ENCODE results near the gene RPEL1.
"Not testable (repeated sequence)": the region's sequence is repeated elsewhere in the genome, so short reads cannot be mapped to it uniquely, and the experiment has no call there.

The RPEL1 gene

DNA sequence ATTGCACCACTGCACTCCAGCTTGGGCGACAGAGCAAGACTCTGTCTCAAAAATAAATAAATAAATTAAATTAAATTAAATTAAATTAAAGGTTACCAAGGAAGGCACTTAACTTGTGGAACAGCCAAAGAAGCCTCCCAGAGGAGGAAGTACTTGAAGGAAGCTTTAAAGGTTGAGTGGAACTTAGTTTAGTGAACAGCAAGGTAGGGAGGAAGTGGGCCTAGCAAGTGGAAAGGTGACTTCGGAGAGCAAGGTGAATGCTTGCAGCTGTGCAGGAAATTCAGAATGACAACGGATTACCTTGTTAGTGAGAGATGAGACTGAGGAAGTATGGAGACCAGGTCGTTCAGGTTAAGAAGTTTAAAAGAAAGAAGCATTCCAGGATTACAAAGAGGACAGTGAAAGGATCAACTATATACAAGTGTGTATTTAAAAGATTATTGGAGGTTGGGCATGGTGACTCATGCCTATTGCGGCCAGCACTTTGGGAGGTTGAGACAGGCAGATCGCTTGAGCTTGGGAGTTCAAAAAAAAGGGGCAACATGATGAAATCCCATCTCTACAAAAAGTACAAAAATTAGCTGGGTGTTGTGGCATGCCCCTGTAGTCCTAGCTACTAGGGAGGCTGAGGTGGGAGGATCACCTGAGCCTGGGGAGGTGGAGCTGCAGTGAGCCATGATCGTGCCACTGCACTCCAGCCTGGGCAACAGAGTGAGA, 12.8 kb upstream of the RPEL1 start:
- no peak for DNase-seq (ENCODE audit: low read depth in 2 of 2)

- DNase-seq (ENCODE audit: low read depth in 2 of 2) = no peak
Observed at GRCh38 chr10:103235775-103236174, 9.9 kb upstream of the RPEL1 start.

DNA sequence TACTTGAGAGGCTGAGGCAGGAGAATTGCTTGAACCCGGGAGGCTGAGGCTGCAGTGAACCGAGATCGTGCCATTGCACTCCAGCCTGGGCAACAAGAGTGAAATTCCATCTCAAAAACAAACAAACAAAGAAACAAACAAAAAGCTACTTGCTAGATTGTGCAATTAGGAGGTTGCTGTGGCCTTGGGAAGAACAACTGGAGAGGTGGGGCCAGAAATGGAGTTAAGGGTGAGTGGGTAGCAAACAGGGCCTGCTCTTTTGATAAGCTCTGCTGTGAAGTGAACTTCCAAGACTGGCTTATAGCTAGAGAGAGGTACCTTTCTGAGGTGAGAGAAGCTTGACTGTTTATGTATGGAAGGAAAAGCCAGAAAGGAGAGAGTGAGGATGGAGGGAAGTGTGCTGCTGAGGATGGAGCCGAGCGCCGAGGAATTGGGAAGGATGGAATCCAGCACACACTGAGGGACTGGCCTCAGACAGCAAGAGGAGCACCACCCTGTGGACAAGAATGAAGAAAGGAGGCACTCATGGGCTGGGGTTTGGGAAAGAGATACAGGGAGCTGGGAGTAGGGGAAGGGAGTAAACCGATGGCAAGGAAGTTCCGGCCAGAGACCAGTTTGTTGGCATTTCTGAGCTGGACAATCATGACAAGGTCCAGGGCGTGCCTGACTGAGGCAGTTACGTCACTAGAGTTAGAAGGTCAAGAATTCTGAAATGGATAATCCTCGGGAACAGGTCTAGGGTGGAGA, 7.0 kb upstream of the RPEL1 start:
- no peak for DNase-seq (ENCODE audit: low read depth in 2 of 2)

DNA sequence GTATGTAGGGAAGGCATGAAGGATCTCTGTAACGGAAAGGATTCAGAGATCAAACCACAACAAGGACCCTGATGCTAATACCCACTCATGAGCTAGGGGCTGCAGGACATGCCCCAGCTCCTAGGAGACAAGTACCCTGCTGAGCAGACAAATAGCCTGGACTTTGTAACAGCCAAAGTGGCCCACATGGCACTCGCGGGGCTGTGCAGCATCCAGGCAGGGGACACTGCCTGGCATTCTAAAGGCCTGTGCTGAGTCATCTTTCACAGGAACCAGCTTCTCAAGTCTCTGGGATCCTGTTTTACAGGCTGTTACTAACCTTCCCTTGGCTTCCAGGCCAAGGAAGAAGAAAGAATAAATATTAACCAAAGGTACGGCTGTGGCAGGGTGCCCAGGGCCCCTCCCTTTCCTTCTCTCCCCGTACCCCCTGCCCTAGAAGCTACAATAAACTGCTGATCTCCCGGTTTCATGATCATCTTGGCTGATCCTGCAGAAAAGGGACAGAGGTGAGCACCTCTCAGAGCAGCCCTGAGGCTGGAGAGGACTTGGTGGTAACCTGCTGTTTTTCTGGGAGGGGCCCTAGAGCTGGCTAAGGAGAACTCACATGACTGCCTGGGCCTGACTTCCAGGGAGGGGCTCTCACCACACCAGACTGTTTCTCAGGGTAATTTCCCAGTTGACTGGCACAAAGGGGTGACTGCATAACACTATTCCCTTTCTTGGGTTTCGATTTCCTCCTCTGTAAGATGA, 4.2 kb upstream of the RPEL1 start:
- DNase-seq (ENCODE audit: low read depth in 2 of 2) = no peak

DNA sequence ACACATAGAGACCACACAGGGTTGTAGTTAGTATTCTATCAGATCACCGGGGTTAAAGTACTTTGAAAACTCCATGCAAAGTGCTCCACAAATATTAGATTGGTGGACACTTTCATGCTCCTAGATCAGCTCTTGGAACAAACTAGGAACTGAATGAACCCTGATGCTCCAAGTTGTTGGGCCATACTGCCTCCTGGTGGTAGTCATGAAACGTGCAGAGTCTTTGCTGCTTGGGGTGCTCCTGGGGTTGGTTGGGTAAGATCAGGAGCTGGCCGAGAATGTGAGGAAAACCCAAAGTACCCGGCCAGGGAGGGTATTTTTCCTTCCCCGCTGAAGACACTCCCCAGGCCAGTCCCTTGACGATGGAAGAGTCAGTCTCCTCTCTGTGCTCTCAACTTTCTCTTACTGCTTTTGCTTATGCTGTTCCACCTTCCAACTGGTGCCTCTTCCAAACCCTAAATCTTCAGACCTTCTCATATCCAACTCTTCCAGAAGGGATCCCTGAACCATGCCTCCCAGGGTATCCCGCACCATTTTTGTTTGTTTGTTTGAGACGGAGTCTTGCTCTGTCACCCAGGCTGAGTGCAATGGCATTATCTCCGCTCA, 918 bp upstream of the RPEL1 start:
- peak; percentile 22 to 28 for DNase-seq (ENCODE audit: low read depth in 2 of 2)

GRCh38 chr10:103246324-103246723, 637 bp downstream of the RPEL1 start:
- no peak for DNase-seq (ENCODE audit: low read depth in 2 of 2)

DNA sequence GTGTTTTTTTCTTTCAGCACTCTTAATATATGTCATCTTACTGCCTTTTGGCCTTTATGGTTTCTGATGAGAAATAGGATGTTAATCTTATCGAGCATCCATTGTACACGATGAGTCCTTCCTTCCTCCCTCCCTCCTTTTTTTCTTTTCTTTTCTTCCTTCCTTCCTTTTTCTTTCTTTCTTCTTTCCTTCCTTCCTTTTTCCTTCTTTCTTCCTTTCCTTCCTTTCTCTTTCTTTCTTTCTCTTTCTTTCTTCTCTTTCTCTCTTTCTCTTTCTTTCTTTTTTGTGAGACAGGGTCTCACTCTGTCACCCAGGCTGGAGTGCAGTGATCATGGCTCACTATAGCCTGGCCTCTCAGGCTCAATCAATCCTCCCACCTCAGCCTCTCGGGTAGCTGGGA, 8.4 kb downstream of the RPEL1 start:
- DNase-seq (ENCODE audit: low read depth in 2 of 2) = no peak

GRCh38 chr10:103254538-103255325, 9.0 kb downstream of the RPEL1 start:
- no peak for DNase-seq (ENCODE audit: low read depth in 2 of 2)

DNA sequence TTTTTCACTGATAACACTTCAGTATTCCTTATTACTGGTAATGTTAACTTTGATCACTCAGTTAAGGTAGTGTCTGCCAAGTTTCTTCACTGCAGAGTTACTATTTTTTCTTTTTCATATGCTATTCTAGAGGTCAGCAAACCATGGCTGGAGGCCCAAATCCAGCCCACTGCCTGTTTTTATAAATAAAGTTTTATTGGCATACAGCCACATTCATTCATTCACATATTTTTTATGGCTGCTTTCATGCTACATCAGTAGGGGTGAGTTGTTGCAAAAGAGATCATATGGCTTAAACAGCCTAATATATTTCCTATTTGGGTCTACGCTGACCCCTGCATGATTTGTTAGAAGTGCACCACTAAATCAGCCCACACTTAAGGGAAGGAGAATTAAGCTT, 10.9 kb downstream of the RPEL1 start:
- DNase-seq (ENCODE audit: low read depth in 2 of 2) = no peak

DNA sequence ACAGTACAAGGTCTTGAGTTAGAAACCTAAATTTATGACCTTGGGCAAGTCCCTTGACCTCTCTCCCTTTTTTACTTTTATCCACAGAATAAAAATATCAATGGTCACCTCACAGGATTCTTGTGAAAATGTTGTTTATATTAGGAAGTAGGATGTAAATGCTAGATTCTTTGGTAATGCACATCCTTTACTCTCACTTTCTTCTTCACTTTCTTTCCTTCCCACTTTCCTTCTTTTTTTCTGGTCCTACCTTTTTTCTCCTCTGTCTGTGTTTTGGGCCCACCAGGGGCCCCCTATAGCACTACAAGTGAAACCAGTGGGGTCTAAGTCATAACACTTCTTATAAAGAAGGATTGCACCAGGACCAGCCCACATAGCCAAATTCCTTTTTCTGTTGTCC, 12.1 kb downstream of the RPEL1 start:
- no peak for DNase-seq (ENCODE audit: low read depth in 2 of 2)

DNA sequence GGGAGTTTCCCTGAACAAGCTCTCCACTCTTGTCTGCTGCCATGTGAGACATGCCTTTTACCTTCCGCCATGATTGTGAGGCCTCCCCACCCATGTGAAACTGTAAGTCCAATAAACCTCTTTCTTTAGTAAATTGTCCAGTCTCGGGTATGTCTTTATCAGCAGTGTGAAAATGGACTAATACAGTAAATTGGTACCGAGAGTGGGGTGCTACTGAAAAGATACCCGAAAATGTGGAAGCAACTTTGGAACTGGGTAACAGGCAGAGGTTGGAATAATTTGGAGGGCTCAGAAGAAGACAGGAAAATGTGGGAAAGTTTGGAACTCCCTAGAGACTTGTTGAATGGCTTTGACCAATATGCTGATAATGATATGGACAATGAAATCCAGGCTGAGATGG, 13.2 kb downstream of the RPEL1 start:
- not testable (repeated sequence) for DNase-seq (ENCODE audit: low read depth in 2 of 2)

GRCh38 chr10:103259989-103260388, 14.3 kb downstream of the RPEL1 start:
- no peak for DNase-seq (ENCODE audit: low read depth in 2 of 2)

DNA sequence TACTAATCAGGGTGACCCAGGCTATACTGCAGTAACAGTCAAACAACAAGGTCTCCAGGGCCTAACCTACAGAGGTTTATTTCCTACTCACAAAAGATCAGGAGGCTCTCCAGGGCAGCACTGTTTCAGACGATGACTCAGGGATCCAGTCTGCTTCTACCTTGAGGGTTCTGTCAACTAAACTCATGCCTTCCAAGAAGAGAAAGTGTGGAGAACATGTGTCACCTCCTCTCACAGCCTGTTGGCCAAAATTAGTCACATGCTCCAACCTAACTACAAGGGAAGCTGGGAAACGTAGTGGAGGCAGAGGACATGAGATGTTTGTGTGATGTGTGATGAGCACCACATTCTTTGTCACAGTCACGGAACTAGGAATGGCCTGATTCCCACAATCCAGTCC, 16.5 kb downstream of the RPEL1 start:
- DNase-seq (ENCODE audit: low read depth in 2 of 2) = no peak

GRCh38 chr10:103265717-103266329, 20.1 kb downstream of the RPEL1 start:
- no peak for DNase-seq (ENCODE audit: low read depth in 2 of 2)

DNA sequence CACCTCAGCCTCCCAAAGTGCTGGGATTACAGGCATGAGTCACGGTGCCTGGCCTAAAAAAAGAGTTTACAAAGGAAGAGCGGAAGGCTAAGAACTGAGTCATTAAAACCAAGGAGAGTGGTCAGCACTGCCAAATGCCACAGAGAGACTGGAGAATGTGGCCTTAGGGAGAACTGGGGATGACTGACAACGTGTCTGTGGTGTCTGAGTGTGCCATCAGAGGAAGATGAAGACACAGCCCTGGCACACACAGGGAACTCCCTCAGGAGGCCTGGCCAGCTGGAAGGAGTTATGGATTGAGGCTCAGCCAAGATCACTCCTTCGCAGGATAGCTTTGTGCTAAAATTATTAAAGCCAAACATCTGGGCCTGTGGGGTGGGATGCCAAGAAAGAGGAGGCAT, 27.4 kb downstream of the RPEL1 start:
- DNase-seq (ENCODE audit: low read depth in 2 of 2) = no peak

- no peak for DNase-seq (ENCODE audit: low read depth in 2 of 2)
Observed at GRCh38 chr10:103276251-103276895, 30.7 kb downstream of the RPEL1 start.

DNA sequence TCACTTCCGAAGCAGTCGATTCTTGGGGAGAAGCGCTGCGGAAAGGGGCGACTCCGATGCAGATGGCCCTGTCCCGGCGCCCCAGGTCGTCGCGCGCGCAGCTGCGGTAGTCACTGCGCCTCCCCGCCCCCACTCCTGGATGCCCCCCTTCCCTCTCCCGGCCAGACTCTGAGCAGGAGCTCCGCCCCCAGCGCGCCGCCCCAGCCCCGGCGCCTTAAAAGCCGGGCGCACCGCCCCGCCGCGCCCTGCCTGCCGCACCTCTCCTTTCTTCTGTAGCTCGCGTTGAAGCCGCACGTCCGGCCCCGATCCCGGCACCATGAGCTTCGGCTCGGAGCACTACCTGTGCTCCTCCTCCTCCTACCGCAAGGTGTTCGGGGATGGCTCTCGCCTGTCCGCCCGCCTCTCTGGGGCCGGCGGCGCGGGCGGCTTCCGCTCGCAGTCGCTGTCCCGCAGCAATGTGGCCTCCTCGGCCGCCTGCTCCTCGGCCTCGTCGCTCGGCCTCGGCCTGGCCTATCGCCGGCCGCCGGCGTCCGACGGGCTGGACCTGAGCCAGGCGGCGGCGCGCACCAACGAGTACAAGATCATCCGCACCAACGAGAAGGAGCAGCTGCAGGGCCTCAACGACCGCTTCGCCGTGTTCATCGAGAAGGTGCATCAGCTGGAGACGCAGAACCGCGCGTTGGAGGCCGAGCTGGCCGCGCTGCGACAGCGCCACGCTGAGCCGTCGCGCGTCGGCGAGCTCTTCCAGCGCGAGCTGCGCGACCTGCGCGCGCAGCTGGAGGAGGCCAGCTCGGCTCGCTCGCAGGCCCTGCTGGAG, 31.4 kb downstream of the RPEL1 start, which contains the start of gene INA:
Gene INA (plus strand): TSS at position 243 of the 817 bp plus-strand sequence. CDS start 74 bp downstream, at position 317.
- no peak for DNase-seq (ENCODE audit: low read depth in 2 of 2)

- no peak for DNase-seq (ENCODE audit: low read depth in 2 of 2)
Observed at GRCh38 chr10:103277713-103278536, 32.2 kb downstream of the RPEL1 start.

GRCh38 chr10:103278537-103278823, 32.8 kb downstream of the RPEL1 start:
- no peak for DNase-seq (ENCODE audit: low read depth in 2 of 2)

All from stimulated activated CD8-positive, alpha-beta memory T cell treated with anti-CD3 and anti-CD28 coated beads, Interleukin-2, amount 100 ng/mL, for 1 hour (primary cell).